Stimulated activated CD4-positive, alpha-beta T cell treated with anti-CD3 and anti-CD28 coated beads, Interleukin-4, amount 100 ng/mL, for 1 hour (primary cell): Measurements from ENCODE around the gene SDR39U1.

Source experiments
- DNase-seq: peaks from one replicate; pipeline ENCODE4 v3.0.0-alpha.2; 2020

The SDR39U1 gene

GRCh38 chr14:24441904-24442239 lies 704 bp downstream of the SDR39U1 start:
- DNase-seq = no peak

- DNase-seq = no peak
Observed at GRCh38 chr14:24441485-24441884, 1.1 kb downstream of the SDR39U1 start.

GRCh38 chr14:24440606-24441399 lies 1.8 kb downstream of the SDR39U1 start:
- DNase-seq = no peak

GRCh38 chr14:24439830-24440605 lies 2.6 kb downstream of the SDR39U1 start:
- DNase-seq = no peak

GRCh38 chr14:24439257-24439656 lies 3.3 kb downstream of the SDR39U1 start:
- no peak for DNase-seq

GRCh38 chr14:24438223-24439097 lies 4.1 kb downstream of the SDR39U1 start:
- no peak for DNase-seq

- no peak for DNase-seq
Observed at GRCh38 chr14:24437736-24438067, 4.9 kb downstream of the SDR39U1 start.

- no peak for DNase-seq
Observed at GRCh38 chr14:24437020-24437735, 5.4 kb downstream of the SDR39U1 start.

GRCh38 chr14:24436355-24437019 lies 6.1 kb downstream of the SDR39U1 start:
- no peak for DNase-seq

- no peak for DNase-seq
Observed at GRCh38 chr14:24435998-24436354, 6.6 kb downstream of the SDR39U1 start.

GRCh38 chr14:24435192-24435810 lies 7.3 kb downstream of the SDR39U1 start:
- no peak for DNase-seq

- DNase-seq = no peak
Observed at GRCh38 chr14:24434676-24435075, 7.9 kb downstream of the SDR39U1 start.

GRCh38 chr14:24434036-24434435 lies 8.5 kb downstream of the SDR39U1 start:
- DNase-seq = no peak

GRCh38 chr14:24432259-24433131 lies 10.1 kb downstream of the SDR39U1 start:
- DNase-seq = no peak

GRCh38 chr14:24431569-24432258 lies 10.9 kb downstream of the SDR39U1 start:
- DNase-seq = peak; percentile 86

- DNase-seq = peak; percentile 74
Observed at GRCh38 chr14:24430682-24431568, 11.7 kb downstream of the SDR39U1 start.

- peak; percentile 62 for DNase-seq
Observed at GRCh38 chr14:24430143-24430681, 12.4 kb downstream of the SDR39U1 start.

GRCh38 chr14:24429395-24430142 lies 13.0 kb downstream of the SDR39U1 start, which contains the start of the genes CBLN3 and KHNYN:
Gene CBLN3, minus strand, starts transcription at chr14:24429668. Its CDS starts 614 bp downstream, at chr14:24429054.
Gene KHNYN, plus strand, starts transcription at chr14:24429954. Its CDS starts 777 bp downstream, at chr14:24430731.
- DNase-seq = peak; percentile 87
